MCF 10A (cell line): ENCODE results near the gene CELF4. TPM values are rescaled to one million over a fixed set of nuclear protein-coding genes. Genes with fewer than 3 reads are reported as not detected.
"Not testable (repeated sequence)": the region's sequence is repeated elsewhere in the genome, so short reads cannot be mapped to it uniquely, and the experiment has no call there.

Experiments used
- BruUV-seq: library from RNA; stranded (reverse); fragments of 400-500 nt; replicated peaks from 2 replicates; lab custom pipeline; 2021; lab: Mats Ljungman, UMichigan
- CTCF ChIA-PET: fragments of 300-600 bp; sonication (Branson Sonifier 250); formaldehyde crosslinking; extraction: SDS; loops from one replicate; lab custom pipeline; 2021; ENCODE audit warnings: antibody characterized with exemption, inconsistent platforms; lab: Yijun Ruan, JAX
- POLR2A ChIA-PET: fragments of 300-600, 350-650 bp; sonication (Branson Sonifier 250); formaldehyde crosslinking; extraction: SDS; loops from one replicate; lab custom pipeline; 2020; ENCODE audit warnings: antibody characterized with exemption, inconsistent platforms; lab: Yijun Ruan, JAX
- DNase-seq: peaks from one replicate; pipeline ENCODE4 v3.0.0-alpha.2; 2018; ENCODE audit not compliant: unreplicated experiment
- H3K27ac Mint-ChIP-seq: one replicate; pipeline ENCODE4 v1.8.0; 2022; ENCODE audit warnings: mild to moderate bottlenecking, low read depth, mixed read lengths; ENCODE audit not compliant: unreplicated experiment
- H3K27me3 Mint-ChIP-seq: one replicate; pipeline ENCODE4 v1.8.0; 2022; ENCODE audit warnings: mixed read lengths; ENCODE audit not compliant: insufficient read depth, unreplicated experiment
- H3K36me3 Mint-ChIP-seq: one replicate; pipeline ENCODE4 v1.8.0; 2022; ENCODE audit warnings: mild to moderate bottlenecking, moderate library complexity, mixed read lengths; ENCODE audit not compliant: insufficient read depth, unreplicated experiment
- H3K4me1 Mint-ChIP-seq: one replicate; pipeline ENCODE4 v1.8.0; 2022; ENCODE audit warnings: mixed read lengths; ENCODE audit not compliant: insufficient read depth, unreplicated experiment
- H3K4me3 Mint-ChIP-seq: one replicate; pipeline ENCODE4 v1.8.0; 2022; ENCODE audit warnings: mild to moderate bottlenecking, moderate library complexity, mixed read lengths; ENCODE audit not compliant: unreplicated experiment
- H3K9me3 Mint-ChIP-seq: one replicate; pipeline ENCODE4 v1.8.0; 2022; ENCODE audit warnings: mixed read lengths; ENCODE audit not compliant: unreplicated experiment
- CTCF ChIP-seq: fragments of 200-600 bp; IDR thresholded peaks from one replicate; pipeline ENCODE4 v1.8.0; 2022; ENCODE audit warnings: antibody characterized with exemption, mild to moderate bottlenecking; ENCODE audit not compliant: unreplicated experiment
- intact Hi-C: fragments of 100-400 bp; cut with micrococcal nuclease; formaldehyde crosslinking; loops from 2 replicates; pipeline ENCODE4 v1.14.1; 2022
- total RNA-seq: library from RNA; stranded (reverse); gene quantifications from 2 replicates; pipeline ENCODE4 v1.2.3, GENCODE V29; 2022

Gene CELF4
- total RNA-seq, 1 experiment from 2014 or later, result not detected

GRCh38 chr18:37470986-37471385, 94.6 kb downstream of the CELF4 start:
- H3K9me3 Mint-ChIP-seq, result peaks cover under 1% of the 10 kb centered on the region
- CTCF ChIA-PET, result no interaction called here
- no peaks in the 10 kb centered on the region for H3K36me3 Mint-ChIP-seq
- intact Hi-C loops, result loop anchor here (10.0 kb wide), 1 partner anchor 86 kb away; no protein-coding TSS in a partner anchor
- H3K4me3 Mint-ChIP-seq, result no peak overlapping the region
- POLR2A ChIA-PET, result no interaction called here
- no peak for DNase-seq
- no peak for TF ChIP-seq CTCF
- H3K27ac Mint-ChIP-seq, result no peak overlapping the region
- BruUV-seq, result no TSS peak
- peaks cover 24% of the 10 kb centered on the region for H3K27me3 Mint-ChIP-seq
- H3K4me1 Mint-ChIP-seq, result no peaks in the 10 kb centered on the region

- CTCF ChIA-PET, result no interaction called here
- Mint-ChIP-seq H3K4me1 (no peaks in the 10 kb centered on the region), H3K9me3 (peaks cover 8% of the 10 kb centered on the region), H3K27ac (no peak overlapping the region), H3K4me3 (no peak overlapping the region), H3K36me3 (no peaks in the 10 kb centered on the region), H3K27me3 (peaks cover 24% of the 10 kb centered on the region)
- no peak for DNase-seq
- intact Hi-C loops, result no loop called here
- no TSS peak for BruUV-seq
- TF ChIP-seq CTCF, result no peak
- POLR2A ChIA-PET, result no interaction called here
These were observed 98.5 kb downstream of the CELF4 start for GRCh38 chr18:37467002-37467662.

GRCh38 chr18:37465958-37466357, 99.6 kb downstream of the CELF4 start:
- H3K4me3 Mint-ChIP-seq, result no peak overlapping the region
- no peak for TF ChIP-seq CTCF
- H3K9me3 Mint-ChIP-seq, result peaks cover 8% of the 10 kb centered on the region
- no peak overlapping the region for H3K27ac Mint-ChIP-seq
- intact Hi-C loops, result no loop called here
- ChIA-PET CTCF (no interaction called here), POLR2A (no interaction called here)
- no peaks in the 10 kb centered on the region for H3K4me1 Mint-ChIP-seq
- H3K36me3 Mint-ChIP-seq, result no peaks in the 10 kb centered on the region
- no peak for DNase-seq
- no TSS peak for BruUV-seq
- peaks cover 22% of the 10 kb centered on the region for H3K27me3 Mint-ChIP-seq

GRCh38 chr18:37464257-37464656, 101.3 kb downstream of the CELF4 start:
- no TSS peak for BruUV-seq
- no peak for DNase-seq
- Mint-ChIP-seq H3K4me3 (no peak overlapping the region), H3K4me1 (no peaks in the 10 kb centered on the region), H3K27ac (no peak overlapping the region), H3K27me3 (peaks cover 16% of the 10 kb centered on the region), H3K9me3 (peaks cover 8% of the 10 kb centered on the region), H3K36me3 (no peaks in the 10 kb centered on the region)
- no peak for TF ChIP-seq CTCF
- POLR2A ChIA-PET, result no interaction called here
- intact Hi-C loops, result no loop called here
- CTCF ChIA-PET, result no interaction called here

- H3K36me3 Mint-ChIP-seq, BruUV-seq, DNase-seq, H3K27ac Mint-ChIP-seq, H3K9me3 Mint-ChIP-seq, POLR2A ChIA-PET, intact Hi-C loops, H3K4me3 Mint-ChIP-seq, H3K4me1 Mint-ChIP-seq: not testable (repeated sequence)
- CTCF ChIA-PET, result interaction anchor here (0.6 kb wide), 1 partner anchor 1723 kb away, joined by 5 read pairs; no protein-coding TSS in a partner anchor
- H3K27me3 Mint-ChIP-seq, result peaks cover 17% of the 10 kb centered on the region
These were observed 104.3 kb downstream of the CELF4 start for GRCh38 chr18:37461329-37461728.
